ENCODE results near the gene NRTN.
A peak's percentile ranks its signal among the peaks of the same experiment; 100 is the strongest.

NRTN gene

DNA sequence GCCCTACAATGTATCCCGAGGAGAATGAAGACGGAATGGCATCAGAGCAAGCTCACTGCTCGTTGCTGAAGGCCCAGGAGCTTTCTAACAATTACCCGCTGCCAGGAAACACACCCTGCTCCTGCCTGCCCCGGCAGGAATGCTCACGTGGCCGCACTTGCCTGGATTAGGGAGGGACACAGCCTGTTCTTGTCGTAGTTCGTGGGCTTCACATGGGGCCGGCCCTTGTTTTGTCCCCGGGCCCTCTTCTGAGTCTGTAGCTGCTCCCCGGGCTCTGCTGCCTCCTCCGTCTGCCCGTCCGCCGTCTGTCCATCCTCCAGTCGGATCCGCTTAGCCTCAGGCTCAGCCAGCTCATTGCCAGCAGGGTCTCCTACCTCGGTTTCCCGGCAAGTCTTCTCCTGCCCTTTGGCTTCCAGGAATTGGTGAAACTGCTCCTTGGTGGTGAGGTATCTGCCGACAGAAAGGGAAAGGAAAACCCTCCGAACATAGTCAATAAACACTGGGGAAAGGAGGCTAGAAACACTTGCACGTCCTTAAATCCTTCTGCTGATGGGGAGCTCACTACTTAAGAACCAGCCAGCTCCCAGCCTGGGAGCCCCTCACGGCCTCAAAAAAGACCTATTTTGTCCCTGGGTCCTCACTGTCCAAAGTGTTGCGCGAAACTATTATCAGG lies 14.8 kb upstream of the NRTN start:
- DNase-seq: peak in 2 of 58 donors; percentile 23 to 25

DNA sequence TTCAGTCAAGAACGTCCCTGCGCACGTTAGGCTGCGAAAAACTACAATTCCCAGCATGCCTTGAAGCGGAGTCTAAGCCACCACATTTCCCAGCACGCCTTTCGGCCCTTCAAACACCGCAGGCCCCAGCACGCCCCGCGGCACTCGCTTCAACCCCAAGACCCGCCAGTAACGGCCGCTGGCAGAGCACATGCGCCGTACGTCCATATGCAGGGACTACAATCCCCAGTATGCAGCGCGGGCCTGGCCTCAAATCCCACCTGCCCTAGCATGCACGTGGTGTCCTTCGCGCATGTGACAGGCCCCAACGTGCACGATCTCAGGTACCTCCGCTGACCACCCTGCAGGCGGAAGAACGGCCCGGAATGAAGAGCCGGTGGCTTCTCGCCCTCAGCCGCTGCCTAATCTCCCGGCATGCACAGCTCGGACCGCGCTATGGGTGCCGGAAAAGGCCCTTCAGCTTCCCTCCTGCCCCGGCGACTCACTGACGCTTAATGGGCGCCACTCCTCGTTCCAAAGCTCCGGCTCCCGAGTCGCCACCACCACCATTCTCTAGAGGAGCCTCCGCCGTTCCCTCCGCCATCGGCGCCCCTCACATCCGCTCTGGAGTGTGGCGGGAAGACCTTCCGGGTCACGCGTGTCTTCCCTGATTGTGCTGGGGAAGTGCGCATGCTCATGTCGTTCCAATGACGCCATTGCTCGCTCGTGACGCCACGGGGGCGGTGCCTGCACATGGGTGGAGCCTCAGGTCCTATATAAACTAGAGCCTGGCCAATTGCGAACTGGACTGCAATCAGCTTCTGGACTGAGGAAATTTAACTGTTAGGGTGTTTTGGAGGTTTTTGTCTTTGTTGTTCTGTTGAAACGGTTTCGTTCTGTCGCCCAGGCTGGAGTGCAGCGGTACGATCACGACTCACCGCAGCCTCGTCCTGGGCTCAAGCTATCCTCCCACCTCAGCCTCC lies 14.0 kb upstream of the NRTN start, which contains the start of gene DUS3L:
Gene DUS3L (minus strand): TSS at position 605 of the 962 bp plus-strand sequence. CDS start 22 bp downstream, at position 583.
- DNase-seq: peak; percentile 71 to 98 (median 95)

DNA sequence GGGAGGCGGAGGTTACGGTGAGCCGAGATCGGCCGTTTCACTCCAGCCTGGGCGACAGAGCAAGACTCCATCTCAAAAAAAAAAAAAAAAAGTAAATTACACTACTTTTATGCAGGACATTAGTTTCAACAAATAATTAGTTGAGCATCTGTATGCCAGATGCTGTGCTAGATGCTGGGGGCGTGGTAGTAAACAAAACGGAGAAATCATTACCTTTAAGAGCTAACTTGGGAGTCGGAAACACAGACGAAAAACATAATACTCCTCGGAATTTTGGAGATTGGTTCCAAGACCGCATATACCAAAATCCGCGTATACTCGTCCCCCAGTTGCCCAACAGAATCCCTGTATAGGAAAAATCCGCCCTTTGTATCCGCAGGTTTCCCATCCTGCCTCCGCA lies 12.6 kb upstream of the NRTN start:
- DNase-seq: no peak

DNA sequence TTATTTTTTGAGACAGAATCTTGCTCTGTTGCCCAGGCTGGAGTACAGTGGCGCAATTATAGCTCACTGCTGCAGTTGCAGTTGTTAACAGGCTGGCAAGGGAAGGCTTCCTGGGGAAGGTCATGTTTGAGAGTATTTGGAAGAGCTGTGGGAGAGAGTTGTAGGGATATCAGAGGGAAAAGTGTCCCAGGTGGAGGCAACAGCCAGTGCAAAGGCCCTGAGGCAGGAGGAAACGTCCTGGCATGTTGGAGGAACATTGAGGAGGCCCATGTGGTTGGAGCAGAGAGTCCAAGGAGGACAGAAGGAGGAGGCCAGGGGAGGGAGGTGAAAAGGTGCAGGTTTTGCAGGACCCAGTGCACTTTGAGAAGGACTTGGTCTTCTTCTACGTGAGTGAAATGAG lies 11.7 kb upstream of the NRTN start:
- no peak for DNase-seq

- no peak for DNase-seq
Observed at GRCh38 chr19:5795382-5795919, 9.4 kb upstream of the NRTN start.

DNA sequence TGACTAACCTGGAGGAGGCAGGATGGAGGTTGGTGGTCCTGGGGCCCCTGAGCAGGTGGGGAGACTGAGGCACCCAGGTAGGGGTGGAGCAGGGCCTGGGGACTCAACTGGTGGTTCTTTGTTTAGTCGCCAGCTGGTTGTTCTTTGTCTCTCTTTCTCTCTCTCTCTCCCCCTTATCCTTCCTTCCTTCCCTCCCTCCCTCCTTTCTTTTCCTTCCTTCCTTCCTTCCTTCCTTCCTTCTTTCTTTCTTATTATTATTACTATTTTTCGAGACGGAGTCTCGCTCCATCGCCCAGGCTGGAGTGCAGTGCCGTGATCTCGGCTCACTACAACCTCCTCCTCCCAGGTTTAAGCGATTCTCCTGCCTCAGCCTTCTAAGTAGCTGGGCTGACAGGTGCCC lies 6.6 kb upstream of the NRTN start:
- no peak for DNase-seq

DNA sequence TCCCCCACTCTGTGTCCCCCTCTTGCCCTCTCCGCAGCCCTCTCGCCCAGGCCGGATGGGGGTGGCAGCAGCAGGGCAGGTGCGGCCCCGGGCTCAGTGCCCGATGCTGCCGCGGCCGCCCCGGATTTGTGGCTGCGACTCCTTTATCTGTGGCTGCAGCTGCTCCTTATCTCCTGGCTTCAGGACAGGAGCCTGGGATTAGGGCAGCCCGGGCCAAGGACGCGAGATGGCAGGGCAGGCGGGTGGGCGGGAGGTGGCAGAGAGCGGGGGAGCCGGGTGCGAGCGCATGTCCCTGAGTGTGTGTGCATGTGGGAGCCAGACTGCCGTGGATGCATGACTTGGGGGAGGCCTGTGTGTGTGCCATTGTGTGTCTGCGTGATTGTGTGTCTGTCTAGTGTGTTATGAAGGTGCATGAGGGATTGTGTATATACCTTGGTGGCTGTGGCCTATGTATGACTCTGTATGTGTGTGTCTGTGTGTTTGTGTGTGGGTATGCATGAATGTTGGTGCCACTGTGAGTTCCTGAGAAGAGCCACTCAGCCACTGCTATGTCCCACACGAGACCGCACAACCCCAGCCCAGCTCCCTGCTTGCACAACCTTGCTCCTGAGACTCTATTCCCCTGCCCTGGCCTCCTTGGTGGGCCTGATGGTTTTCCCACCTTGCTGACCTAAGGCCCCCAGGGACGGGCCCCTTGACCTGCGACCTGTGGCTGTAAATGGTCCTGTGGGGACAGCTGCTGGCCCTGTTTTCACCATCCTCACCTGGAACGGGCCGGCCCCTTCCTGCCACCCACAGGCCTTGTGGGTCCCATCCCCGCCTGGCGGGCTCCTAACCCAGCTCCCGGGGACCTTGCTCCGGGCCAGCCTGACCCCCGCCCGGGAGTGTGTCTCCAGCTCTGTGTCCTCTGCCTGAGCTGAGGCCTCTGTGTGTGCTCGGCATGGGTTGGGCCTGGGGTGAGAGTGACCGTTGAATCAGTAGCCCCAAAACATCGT lies 5.3 kb upstream of the NRTN start:
- no peak for DNase-seq

DNA sequence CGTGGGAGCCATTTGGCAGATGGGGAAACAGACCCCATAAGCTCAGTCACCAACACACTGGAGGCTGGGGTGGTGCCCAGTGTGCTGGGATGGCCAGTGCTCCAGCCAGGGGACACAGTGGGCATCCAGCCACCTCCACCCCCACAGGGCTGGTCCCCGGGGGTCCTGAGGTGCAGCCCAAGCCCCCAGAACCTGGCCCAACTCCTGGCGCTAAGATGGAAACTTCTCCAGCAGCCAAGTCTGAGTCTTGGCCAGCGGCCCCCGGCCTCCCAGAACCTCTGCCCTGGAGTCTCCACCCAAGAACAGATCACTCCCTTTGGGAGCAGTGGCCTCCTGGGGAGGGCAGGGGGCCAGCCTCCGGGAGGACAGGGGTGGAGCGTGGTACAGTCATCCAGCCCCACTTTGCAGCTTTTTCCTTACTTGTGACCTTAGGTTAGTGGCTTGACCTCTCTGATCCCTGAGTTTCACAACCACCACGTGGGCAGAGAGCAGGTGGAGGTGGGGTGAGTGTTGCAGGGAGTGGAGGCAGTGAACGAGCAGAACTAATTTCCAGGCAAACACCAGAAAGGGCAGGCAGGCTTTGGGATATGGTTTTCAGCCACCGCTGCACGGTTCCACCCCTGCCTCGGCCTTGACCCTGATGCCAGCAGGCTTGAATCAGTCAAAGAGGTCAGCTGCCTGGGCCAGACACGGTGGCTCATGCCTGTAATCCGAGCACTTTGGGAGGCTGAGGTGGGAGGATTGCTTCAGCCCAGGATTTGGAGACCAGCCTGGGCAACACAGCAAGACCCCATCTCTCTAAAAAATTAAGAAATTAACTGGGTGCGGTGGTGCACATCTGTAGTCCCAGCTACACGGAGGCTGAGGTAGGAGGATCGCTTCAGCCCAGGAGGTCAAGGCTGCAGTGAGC lies 4.3 kb upstream of the NRTN start:
- DNase-seq: no peak

DNA sequence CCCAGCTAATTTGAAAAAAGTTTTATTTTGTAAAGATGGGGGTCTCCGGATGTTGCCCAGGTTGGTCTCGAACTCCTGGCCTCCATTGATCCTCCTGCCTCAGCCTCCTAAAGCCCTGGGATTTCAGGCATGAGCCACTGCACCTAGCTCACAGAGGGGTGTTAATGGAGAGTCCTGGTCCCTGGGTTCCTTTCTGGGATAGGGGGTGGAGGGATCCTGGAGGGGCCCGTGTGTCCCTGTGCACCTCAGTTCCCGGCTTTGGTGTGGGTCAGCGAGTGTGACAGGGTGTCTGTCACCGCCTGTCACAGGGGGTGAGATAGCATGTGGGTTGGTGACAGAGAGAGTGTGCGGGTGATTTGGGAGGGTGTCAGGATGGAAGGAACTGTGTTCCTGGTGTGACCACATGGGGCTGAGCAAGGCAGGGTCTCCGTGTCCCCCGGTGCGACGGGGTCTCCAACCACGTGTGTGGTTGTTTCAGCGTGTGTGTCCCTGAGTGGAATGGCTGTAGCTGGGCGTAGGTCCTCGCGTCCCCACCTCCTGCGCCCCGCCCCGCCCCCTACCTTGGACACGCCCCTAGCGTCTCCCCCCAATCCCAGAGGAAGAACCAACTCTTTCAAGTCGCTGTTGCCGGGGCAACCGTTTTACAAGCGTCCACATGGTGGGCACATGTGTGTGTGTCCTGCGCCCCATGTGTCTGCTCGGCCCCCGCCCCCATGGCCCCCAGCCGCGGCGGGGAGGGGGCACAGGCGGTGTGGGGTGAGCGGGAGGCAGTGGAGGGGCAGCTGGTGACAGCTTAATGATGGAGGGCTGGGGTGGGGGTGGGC lies 2.9 kb upstream of the NRTN start:
- DNase-seq: no peak

DNA sequence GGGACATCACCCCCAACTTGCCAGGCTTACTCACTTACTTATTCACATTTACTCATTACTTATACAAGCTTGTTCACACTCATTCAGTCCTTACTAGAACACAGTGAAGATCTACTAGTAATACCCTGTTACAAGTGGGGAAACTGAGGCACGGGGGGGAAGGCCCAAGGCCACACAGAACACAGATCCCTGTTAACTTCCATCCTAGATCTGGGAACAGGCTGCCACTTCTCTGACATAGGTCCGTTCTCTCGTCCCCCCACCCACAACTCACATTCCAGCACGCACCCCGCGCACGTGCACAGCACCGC lies 1.5 kb upstream of the NRTN start:
- DNase-seq: no peak

GRCh38 chr19:5803752-5804515 lies 933 bp upstream of the NRTN start:
- DNase-seq: peak in 32 of 58 donors; percentile 4 to 59 (median 26)

- DNase-seq: peak in 4 of 58 donors; percentile 3 to 19 (median 11)
Observed at GRCh38 chr19:5805462-5806132, 730 bp downstream of the NRTN start.

GRCh38 chr19:5806133-5806489 lies 1.2 kb downstream of the NRTN start:
- no peak for DNase-seq

DNA sequence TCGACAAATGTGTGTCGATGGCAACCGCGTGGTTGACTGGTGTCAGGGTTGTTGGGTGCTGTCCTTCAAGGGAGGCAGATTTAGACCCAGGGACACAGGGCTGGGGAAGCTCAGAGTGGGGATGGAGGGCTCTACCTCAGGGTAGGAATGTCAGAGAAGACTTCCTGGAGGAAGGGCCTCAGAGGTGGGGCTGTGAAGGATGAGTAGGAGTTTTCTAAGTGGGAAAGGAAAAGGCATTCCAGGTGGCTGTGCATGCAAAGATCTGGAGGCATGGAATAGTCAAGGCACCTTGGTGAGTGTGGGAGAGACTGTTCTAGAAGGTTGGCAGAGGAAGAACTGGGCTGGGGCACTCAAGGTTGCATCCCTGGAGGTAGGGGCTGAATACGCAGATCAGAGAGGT lies 2.0 kb downstream of the NRTN start:
- DNase-seq: no peak

DNA sequence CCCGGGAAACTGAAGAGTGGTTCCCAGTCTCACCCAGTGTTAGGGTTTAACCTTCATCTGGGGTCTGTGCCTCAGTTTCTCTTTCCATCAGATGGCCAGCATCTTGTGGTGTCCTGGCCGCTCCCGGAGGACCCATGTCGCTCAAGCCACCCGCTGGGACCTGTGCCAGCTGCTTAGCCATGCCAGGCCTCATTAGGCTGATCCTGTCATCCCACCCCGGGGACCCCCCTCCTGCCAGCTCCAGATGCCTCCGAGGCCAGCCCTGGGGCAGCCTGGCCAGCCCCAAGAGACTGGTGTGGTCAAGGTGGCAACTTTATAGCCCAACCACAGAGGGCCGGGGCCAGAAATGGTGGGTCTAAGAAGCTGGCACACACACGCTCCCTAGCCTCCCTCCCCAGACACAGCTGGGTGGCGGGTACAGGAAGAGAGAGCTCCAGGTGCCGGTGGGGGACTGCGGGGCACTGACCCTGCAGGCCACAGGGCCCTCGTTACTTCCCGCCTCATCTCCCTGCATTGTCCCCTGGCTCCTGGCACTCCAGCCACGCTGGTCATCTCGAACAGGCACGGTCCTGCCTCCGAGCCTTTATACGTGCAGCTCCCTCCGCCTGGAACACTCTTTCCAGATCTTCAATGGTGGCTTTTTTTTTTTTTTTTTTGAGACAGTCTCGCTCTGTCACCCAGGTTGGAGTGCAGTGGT lies 3.4 kb downstream of the NRTN start:
- DNase-seq: no peak

DNA sequence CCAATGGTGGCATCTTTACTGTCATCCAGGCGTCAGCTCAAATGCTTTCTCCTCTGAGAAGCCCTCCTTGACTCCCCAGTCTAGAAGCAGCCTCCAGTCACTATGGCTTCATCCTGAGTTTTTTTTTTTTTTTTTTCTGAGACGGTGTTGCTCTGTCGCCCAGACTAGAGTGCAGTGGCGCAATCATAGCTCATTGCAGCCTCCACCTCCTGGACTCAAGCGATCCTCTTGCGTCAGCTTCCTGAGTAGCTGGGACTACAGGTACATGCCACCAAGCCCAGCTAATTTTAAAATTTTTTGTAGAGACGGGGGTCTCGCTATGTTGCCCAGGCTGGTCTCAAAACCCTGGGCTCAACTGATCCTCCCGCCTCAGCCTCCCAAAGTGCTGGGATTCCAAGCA lies 4.2 kb downstream of the NRTN start:
- no peak for DNase-seq

DNA sequence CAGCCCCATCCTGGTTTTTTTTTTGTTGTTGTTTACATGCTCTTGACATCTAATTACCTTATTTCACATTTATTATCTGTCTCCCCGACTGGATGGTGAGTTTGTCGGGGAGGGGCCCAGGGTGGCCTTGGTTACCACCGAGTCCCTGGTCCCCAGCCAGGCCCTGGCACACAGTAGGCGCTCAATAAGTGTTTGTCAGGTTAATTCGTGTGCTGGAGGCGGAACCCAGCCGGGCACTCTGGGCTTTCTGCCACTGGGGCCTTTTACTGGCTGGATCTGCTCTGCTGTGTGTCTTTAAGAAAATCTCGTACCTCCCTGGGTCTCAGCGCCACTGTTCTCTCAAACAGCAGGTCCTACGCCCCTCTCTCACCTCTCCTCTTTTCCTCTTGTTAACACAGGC lies 4.6 kb downstream of the NRTN start:
- no peak for DNase-seq
